Brain microvascular endothelial cell (primary cell): ENCODE data around the gene GALNT18.
A peak's percentile ranks its signal among the peaks of the same experiment; 100 is the strongest.

Source experiments
- DNase-seq: peaks from one replicate; pipeline ENCODE4 v3.0.0-alpha.2; 2020
- H3K27ac ChIP-seq: fragments of 250-450 bp; sonication (Bioruptor Pico); 2 replicates; pipeline ENCODE4 v1.5.1; 2020; ENCODE audit warnings: mild to moderate bottlenecking, moderate library complexity
- H3K27me3 ChIP-seq: fragments of 250-450 bp; sonication (Bioruptor Pico); replicated peaks from 2 replicates; pipeline ENCODE4 v1.5.1; 2020; ENCODE audit warnings: mild to moderate bottlenecking
- H3K36me3 ChIP-seq: fragments of 250-450 bp; sonication (Bioruptor Pico); replicated peaks from 2 replicates; pipeline ENCODE4 v1.5.1; 2020; ENCODE audit warnings: mild to moderate bottlenecking
- H3K4me3 ChIP-seq: 2 replicates; pipeline ENCODE4 v1.5.1; 2011; ENCODE audit warnings: low read depth, mild to moderate bottlenecking, control low read depth, low read length, moderate library complexity
- CTCF ChIP-seq: IDR thresholded peaks from 2 replicates; pipeline ENCODE4 v1.5.1; 2011; ENCODE audit warnings: low read depth, mild to moderate bottlenecking, moderate library complexity, low read length, control low read depth, inconsistent platforms; ENCODE audit errors: missing control alignments
- in situ Hi-C: cut with HindIII; loops from 2 replicates; pipeline ENCODE4 v1.10.0; 2017; ENCODE audit warnings: low sequenced_read_pairs, low pct_ligation_motif_present

GALNT18 gene

GRCh38 chr11:11446967-11447366, 174.8 kb downstream of the GALNT18 start:
- Histone ChIP-seq H3K4me3 (no peak overlapping the region), H3K36me3 (no peaks in the 10 kb centered on the region), H3K27ac (no peak overlapping the region), H3K27me3 (no peaks in the 10 kb centered on the region)
- no peak for TF ChIP-seq CTCF
- DNase-seq, result no peak
- in situ Hi-C loops, result no loop called here

- no peak for DNase-seq
- Histone ChIP-seq H3K4me3 (no peak overlapping the region), H3K27me3 (no peaks in the 10 kb centered on the region), H3K27ac (no peak overlapping the region), H3K36me3 (no peaks in the 10 kb centered on the region)
- in situ Hi-C loops, result no loop called here
- no peak for TF ChIP-seq CTCF
Measured at GRCh38 chr11:11446564-11446963, 175.2 kb downstream of the GALNT18 start.

GRCh38 chr11:11445441-11446185, 176.2 kb downstream of the GALNT18 start:
- no peak for TF ChIP-seq CTCF
- no peak for DNase-seq

GRCh38 chr11:11444804-11445131, 177.0 kb downstream of the GALNT18 start:
- in situ Hi-C loops, result no loop called here
- H3K36me3 ChIP-seq, result no peaks in the 10 kb centered on the region
- DNase-seq, result no peak
- H3K4me3 ChIP-seq, result no peak overlapping the region
- no peaks in the 10 kb centered on the region for H3K27me3 ChIP-seq
- H3K27ac ChIP-seq, result no peak overlapping the region
- TF ChIP-seq CTCF, result no peak

More at GRCh38 chr11:11445441-11446185, 176.2 kb downstream of the GALNT18 start:
- H3K4me3 ChIP-seq, result no peak overlapping the region
- H3K36me3 ChIP-seq, result no peaks in the 10 kb centered on the region
- in situ Hi-C loops, result no loop called here
- no peaks in the 10 kb centered on the region for H3K27me3 ChIP-seq
- no peak overlapping the region for H3K27ac ChIP-seq

GRCh38 chr11:11444027-11444803, 177.6 kb downstream of the GALNT18 start:
- H3K27me3 ChIP-seq, result no peaks in the 10 kb centered on the region
- no peak for TF ChIP-seq CTCF
- peak; percentile 35 for DNase-seq
- in situ Hi-C loops, result no loop called here
- no peak overlapping the region for H3K4me3 ChIP-seq
- H3K36me3 ChIP-seq, result no peaks in the 10 kb centered on the region
- no peak overlapping the region for H3K27ac ChIP-seq

- no peak for TF ChIP-seq CTCF
- Histone ChIP-seq H3K4me3 (no peak overlapping the region), H3K27ac (no peak overlapping the region), H3K27me3 (no peaks in the 10 kb centered on the region), H3K36me3 (no peaks in the 10 kb centered on the region)
- in situ Hi-C loops, result no loop called here
- no peak for DNase-seq
Measured at GRCh38 chr11:11442791-11443190, 179.0 kb downstream of the GALNT18 start.
